ENCODE measurements around the gene SPG11. TPM values are rescaled to one million over a fixed set of nuclear protein-coding genes. Genes with fewer than 3 reads are reported as not detected.

The SPG11 gene
- total and polyA plus RNA-seq, 2 of the 13 experiments (the other 11 are each of a cell fraction or from before 2014, with no cell fraction given) = 31.5 to 40.7 TPM

GRCh38 chr15:44662478-44663409 lies 718 bp downstream of the SPG11 start (continued):
- no peak for TF ChIP-seq JUNB (CRISPR knock-in tag; IDR thresholded peaks at IDR 0.05; ENCODE audit: borderline replicate concordance)
- no peak for TF ChIP-seq ZNF296 (CRISPR knock-in tag; conservative IDR thresholded peaks at IDR 0.05)
- 0 out of 2 replicates have a peak, but pooled peaks have one; percentile 5 for TF ChIP-seq ZNF740 (CRISPR knock-in tag; IDR thresholded peaks at IDR 0.05)
- TF ChIP-seq SNAPC2 (CRISPR knock-in tag; IDR thresholded peaks at IDR 0.05) = peak; percentile 62; the same call in 1 of the 2 replicates
- TF ChIP-seq SAFB2 (CRISPR knock-in tag; IDR thresholded peaks at IDR 0.05; ENCODE audit: borderline replicate concordance, low read depth) = peak; percentile 84; the same call in 1 of the 2 replicates
- TF ChIP-seq PRDM10 (CRISPR knock-in tag; IDR thresholded peaks at IDR 0.05; ENCODE audit: low read depth) = peak; percentile 10; the same call in 1 of the 2 replicates
- no peak for TF ChIP-seq THAP7 (CRISPR knock-in tag; IDR thresholded peaks at IDR 0.05)
- no peak for TF ChIP-seq NR2F6 (IDR thresholded peaks at IDR 0.05)
- 0 out of 2 replicates have a peak, but pooled peaks have one; percentile 28 for TF ChIP-seq NR2F6 (CRISPR knock-in tag; IDR thresholded peaks at IDR 0.05)
